ENCODE data around the gene NUP205.

The NUP205 gene

GRCh38 chr7:135557455-135558336 lies at the start of gene NUP205:
TSS of gene NUP205 (plus strand) at chr7:135557917. CDS start at chr7:135557945, 28 bp downstream.
- FAIRE-seq = no peak

GRCh38 chr7:135508883-135509588 lies 48.7 kb upstream of the NUP205 start:
- DNase-seq (ENCODE audit: low spot score) = peak; percentile 9
- no peak for FAIRE-seq

More at GRCh38 chr7:135557455-135558336, at the start of gene NUP205:
- DNase-seq (ENCODE audit: low spot score) = peak; percentile 75

- no peak for FAIRE-seq
- peak; percentile 36 for DNase-seq (ENCODE audit: low spot score)
Measured at GRCh38 chr7:135509589-135509838, 48.2 kb upstream of the NUP205 start.

- FAIRE-seq = no peak
- peak; percentile 91 for DNase-seq (ENCODE audit: low spot score)
Measured at GRCh38 chr7:135509839-135510591, 47.7 kb upstream of the NUP205 start, which contains the start of gene CNOT4. TSS of gene CNOT4 (minus strand) at chr7:135510102. CDS start at chr7:135438331, 71,771 bp downstream.

- DNase-seq (ENCODE audit: low spot score) = peak; percentile 3
- FAIRE-seq = no peak
Measured at GRCh38 chr7:135510592-135511183, 47.0 kb upstream of the NUP205 start.

- no peak for FAIRE-seq
- peak; percentile 13 for DNase-seq (ENCODE audit: low spot score)
Measured at GRCh38 chr7:135512135-135512887, 45.4 kb upstream of the NUP205 start.

GRCh38 chr7:135514856-135515255 lies 42.9 kb upstream of the NUP205 start:
- no peak for FAIRE-seq
- DNase-seq (ENCODE audit: low spot score) = no peak

GRCh38 chr7:135517060-135517459 lies 40.7 kb upstream of the NUP205 start:
- DNase-seq (ENCODE audit: low spot score) = no peak
- no peak for FAIRE-seq

GRCh38 chr7:135518748-135519147 lies 39.0 kb upstream of the NUP205 start:
- DNase-seq (ENCODE audit: low spot score) (no peak), FAIRE-seq (no peak)

GRCh38 chr7:135519233-135519688 lies 38.5 kb upstream of the NUP205 start:
- DNase-seq (ENCODE audit: low spot score) = no peak
- no peak for FAIRE-seq

- DNase-seq (ENCODE audit: low spot score) = no peak
- no peak for FAIRE-seq
Measured at GRCh38 chr7:135519871-135520270, 37.8 kb upstream of the NUP205 start.

GRCh38 chr7:135522509-135522908 lies 35.2 kb upstream of the NUP205 start:
- no peak for DNase-seq (ENCODE audit: low spot score)
- no peak for FAIRE-seq

- DNase-seq (ENCODE audit: low spot score) (no peak), FAIRE-seq (no peak)
Measured at GRCh38 chr7:135523146-135523545, 34.6 kb upstream of the NUP205 start.

- FAIRE-seq (no peak), DNase-seq (ENCODE audit: low spot score) (no peak)
Measured at GRCh38 chr7:135525426-135525825, 32.3 kb upstream of the NUP205 start.

GRCh38 chr7:135527025-135527424 lies 30.7 kb upstream of the NUP205 start:
- no peak for FAIRE-seq
- DNase-seq (ENCODE audit: low spot score) = no peak

- no peak for FAIRE-seq
- no peak for DNase-seq (ENCODE audit: low spot score)
Measured at GRCh38 chr7:135536150-135536549, 21.6 kb upstream of the NUP205 start.

- DNase-seq (ENCODE audit: low spot score) (no peak), FAIRE-seq (no peak)
Measured at GRCh38 chr7:135537453-135537852, 20.3 kb upstream of the NUP205 start.

- FAIRE-seq (no peak), DNase-seq (ENCODE audit: low spot score) (no peak)
Measured at GRCh38 chr7:135537905-135538304, 19.8 kb upstream of the NUP205 start.

GRCh38 chr7:135538376-135538775 lies 19.3 kb upstream of the NUP205 start:
- FAIRE-seq (no peak), DNase-seq (ENCODE audit: low spot score) (no peak)

- DNase-seq (ENCODE audit: low spot score) (no peak), FAIRE-seq (no peak)
Measured at GRCh38 chr7:135539629-135540028, 18.1 kb upstream of the NUP205 start.

GRCh38 chr7:135541029-135541428 lies 16.7 kb upstream of the NUP205 start:
- FAIRE-seq = no peak

More at GRCh38 chr7:135541029-135541428, 16.7 kb upstream of the NUP205 start:
- no peak for DNase-seq (ENCODE audit: low spot score)

Data from urothelium cell line (cell line).